Measurements from ENCODE around the gene ASB17.

The ASB17 gene

DNA sequence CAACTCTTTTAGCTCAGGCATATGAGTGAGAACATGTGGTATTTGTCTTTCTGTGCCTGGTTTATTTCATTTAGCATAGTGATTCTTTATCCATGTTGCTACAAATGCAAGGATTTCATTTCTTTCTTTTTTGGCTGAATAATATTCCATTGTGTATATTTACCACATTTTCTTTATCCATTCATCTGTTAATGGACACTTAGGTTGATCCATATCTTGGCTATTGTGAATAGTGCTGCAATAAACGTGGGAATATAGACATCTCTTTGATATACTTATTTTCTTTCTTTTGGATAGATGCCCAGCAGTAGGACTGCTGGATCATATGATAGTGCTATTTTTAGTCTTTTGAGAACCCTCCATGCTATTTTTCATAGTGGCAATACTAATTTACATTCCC lies 30.8 kb downstream of the ASB17 start:
- no peaks in the 10 kb centered on the region for H3K4me1 ChIP-seq (ENCODE audit: control insufficient read depth in 2 of 2, insufficient read depth in 1 of 2, low read depth in 1 of 2, low read length in 2 of 2)
- H2BK12ac ChIP-seq (ENCODE audit: low read length) = no peak overlapping the region
- H3K79me1 ChIP-seq (ENCODE audit: low read depth, low read length) = no peaks in the 10 kb centered on the region
- H3K4ac ChIP-seq (ENCODE audit: low read length) = no peak overlapping the region
- no peak overlapping the region for H3K23ac ChIP-seq (ENCODE audit: low read depth, low read length, poor library complexity)
- WGBS, 2 donors (ENCODE audit: extremely low coverage in 2 of 2, insufficient read length in 2 of 2, insufficient replicate concordance in 1 of 2) = no CpG with 5 or more reads among the region's 1 CpG
- no peaks in the 10 kb centered on the region for H3K9me3 ChIP-seq (replicated peaks in 1 of 2; ENCODE audit: control insufficient read depth in 2 of 2, insufficient read depth in 1 of 2, low read depth in 1 of 2, low read length in 2 of 2)
- H3K14ac ChIP-seq (ENCODE audit: low read length) = no peak overlapping the region
- H2BK5ac ChIP-seq (ENCODE audit: low read length) = no peak overlapping the region
- no peaks in the 10 kb centered on the region for H3K27me3 ChIP-seq (ENCODE audit: control insufficient read depth in 3 of 3, insufficient read depth in 3 of 3, low read depth in 1 of 3, low read length in 3 of 3)
- H3K36me3 ChIP-seq (replicated peaks in 1 of 2; ENCODE audit: control insufficient read depth in 2 of 2, insufficient read depth in 2 of 2, low read length in 2 of 2) = no peaks in the 10 kb centered on the region
- no peak overlapping the region for H4K91ac ChIP-seq (ENCODE audit: low read depth, low read length, poor library complexity)
- H3K4me3 ChIP-seq (ENCODE audit: low read length in 2 of 2) = no peak overlapping the region
- H2AK5ac ChIP-seq (ENCODE audit: low read depth, low read length) = no peak overlapping the region
- H2BK15ac ChIP-seq (ENCODE audit: low read length) = no peak overlapping the region
- no peak overlapping the region for H2BK120ac ChIP-seq (ENCODE audit: low read depth, low read length)
- H3K27ac ChIP-seq (replicated peaks; ENCODE audit: low read length) = no peak overlapping the region
- no peak overlapping the region for H3K4me2 ChIP-seq (ENCODE audit: insufficient read depth, low read length, poor library complexity, severe bottlenecking)
- no peak overlapping the region for H2AFZ ChIP-seq (ENCODE audit: low read length)
- no peak overlapping the region for H3K9ac ChIP-seq (ENCODE audit: low read depth, low read length, poor library complexity)
- no peak overlapping the region for H3K18ac ChIP-seq (ENCODE audit: low read length)
- DNase-seq (ENCODE audit: low spot score) = no peak
- no peak overlapping the region for H4K8ac ChIP-seq (ENCODE audit: low read depth, low read length)

DNA sequence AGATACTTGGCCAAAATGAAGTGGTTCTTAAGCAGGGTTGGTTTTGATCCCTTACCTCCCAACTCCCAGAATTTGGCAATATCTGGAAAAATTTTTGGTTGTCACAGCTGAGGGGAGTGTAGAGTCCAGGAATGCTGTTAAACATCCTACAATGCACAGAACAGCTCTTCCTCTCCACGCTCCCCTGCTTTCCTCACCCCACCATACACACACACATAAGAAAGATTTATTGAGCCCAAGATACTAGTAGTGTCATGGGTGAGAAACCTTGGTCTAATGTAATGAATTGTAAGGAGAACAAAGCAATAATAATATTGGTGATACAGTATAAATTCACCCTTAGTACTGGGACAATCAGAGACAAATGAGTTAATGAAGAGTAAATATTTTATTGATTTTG lies 47.8 kb downstream of the ASB17 start:
- no peak overlapping the region for H3K4me3 ChIP-seq (ENCODE audit: low read length in 2 of 2)
- no peak overlapping the region for H2BK12ac ChIP-seq (ENCODE audit: low read length)
- H3K9me3 ChIP-seq (replicated peaks in 1 of 2; ENCODE audit: control insufficient read depth in 2 of 2, insufficient read depth in 1 of 2, low read depth in 1 of 2, low read length in 2 of 2) = peaks cover 0 to 2% of the 10 kb centered on the region in 2 donors
- no peak overlapping the region for H3K9ac ChIP-seq (ENCODE audit: low read depth, low read length, poor library complexity)
- H2BK5ac ChIP-seq (ENCODE audit: low read length) = no peak overlapping the region
- no peak for DNase-seq (ENCODE audit: low spot score)
- no peaks in the 10 kb centered on the region for H3K36me3 ChIP-seq (replicated peaks in 1 of 2; ENCODE audit: control insufficient read depth in 2 of 2, insufficient read depth in 2 of 2, low read length in 2 of 2)
- no peaks in the 10 kb centered on the region for H3K27me3 ChIP-seq (ENCODE audit: control insufficient read depth in 3 of 3, insufficient read depth in 3 of 3, low read depth in 1 of 3, low read length in 3 of 3)
- H3K14ac ChIP-seq (ENCODE audit: low read length) = no peak overlapping the region
- no peaks in the 10 kb centered on the region for H3K79me1 ChIP-seq (ENCODE audit: low read depth, low read length)
- H3K4me1 ChIP-seq (ENCODE audit: control insufficient read depth in 2 of 2, insufficient read depth in 1 of 2, low read depth in 1 of 2, low read length in 2 of 2) = no peaks in the 10 kb centered on the region
- H3K4me2 ChIP-seq (ENCODE audit: insufficient read depth, low read length, poor library complexity, severe bottlenecking) = no peak overlapping the region
- H2BK15ac ChIP-seq (ENCODE audit: low read length) = no peak overlapping the region
- H4K91ac ChIP-seq (ENCODE audit: low read depth, low read length, poor library complexity) = no peak overlapping the region
- no peak overlapping the region for H4K8ac ChIP-seq (ENCODE audit: low read depth, low read length)
- WGBS, 2 donors (ENCODE audit: extremely low coverage in 2 of 2, insufficient read length in 2 of 2, insufficient replicate concordance in 1 of 2) = no CpG with 5 or more reads among the region's 1 CpG
- H2AFZ ChIP-seq (ENCODE audit: low read length) = no peak overlapping the region
- H3K23ac ChIP-seq (ENCODE audit: low read depth, low read length, poor library complexity) = no peak overlapping the region
- no peak overlapping the region for H2AK5ac ChIP-seq (ENCODE audit: low read depth, low read length)
- H3K18ac ChIP-seq (ENCODE audit: low read length) = no peak overlapping the region
- no peak overlapping the region for H3K4ac ChIP-seq (ENCODE audit: low read length)
- H2BK120ac ChIP-seq (ENCODE audit: low read depth, low read length) = no peak overlapping the region
- no peak overlapping the region for H3K27ac ChIP-seq (replicated peaks; ENCODE audit: low read length)

DNA sequence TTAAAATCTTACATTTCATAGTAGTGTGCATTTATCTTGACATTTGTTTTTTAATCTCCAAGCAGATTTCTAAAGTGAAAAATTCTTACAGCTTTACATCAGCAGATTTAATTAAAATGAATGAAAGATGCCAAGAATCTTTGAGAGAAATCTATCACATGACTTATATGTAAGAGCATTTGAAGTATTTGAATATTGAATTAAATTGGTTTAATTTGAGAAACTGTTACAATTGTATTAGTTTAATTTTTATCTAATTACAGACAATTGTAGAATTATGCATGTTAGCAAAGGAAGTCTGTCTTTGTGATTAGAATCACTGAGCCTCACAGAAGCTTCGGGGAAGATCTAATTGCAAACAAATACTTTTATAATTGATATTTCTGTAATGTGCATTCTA lies 52.2 kb downstream of the ASB17 start:
- Histone ChIP-seq H4K91ac (ENCODE audit: low read depth, low read length, poor library complexity) (no peak overlapping the region), H3K14ac (ENCODE audit: low read length) (no peak overlapping the region), H3K27ac (replicated peaks; ENCODE audit: low read length) (no peak overlapping the region), H2BK15ac (ENCODE audit: low read length) (no peak overlapping the region), H4K8ac (ENCODE audit: low read depth, low read length) (no peak overlapping the region), H2AFZ (ENCODE audit: low read length) (no peak overlapping the region), H2BK5ac (ENCODE audit: low read length) (no peak overlapping the region), H2BK12ac (ENCODE audit: low read length) (no peak overlapping the region), H3K18ac (ENCODE audit: low read length) (no peak overlapping the region), H2AK5ac (ENCODE audit: low read depth, low read length) (no peak overlapping the region), H3K4ac (ENCODE audit: low read length) (no peak overlapping the region), H3K79me1 (ENCODE audit: low read depth, low read length) (no peaks in the 10 kb centered on the region), H3K9me3 (replicated peaks in 1 of 2; ENCODE audit: control insufficient read depth in 2 of 2, insufficient read depth in 1 of 2, low read depth in 1 of 2, low read length in 2 of 2) (peaks cover 0 to 2% of the 10 kb centered on the region in 2 donors), H3K9ac (ENCODE audit: low read depth, low read length, poor library complexity) (no peak overlapping the region), H3K4me1 (ENCODE audit: control insufficient read depth in 2 of 2, insufficient read depth in 1 of 2, low read depth in 1 of 2, low read length in 2 of 2) (no peaks in the 10 kb centered on the region), H3K4me2 (ENCODE audit: insufficient read depth, low read length, poor library complexity, severe bottlenecking) (no peak overlapping the region), H3K4me3 (ENCODE audit: low read length in 2 of 2) (no peak overlapping the region), H3K27me3 (ENCODE audit: control insufficient read depth in 3 of 3, insufficient read depth in 3 of 3, low read depth in 1 of 3, low read length in 3 of 3) (no peaks in the 10 kb centered on the region), H3K23ac (ENCODE audit: low read depth, low read length, poor library complexity) (no peak overlapping the region), H3K36me3 (replicated peaks in 1 of 2; ENCODE audit: control insufficient read depth in 2 of 2, insufficient read depth in 2 of 2, low read length in 2 of 2) (no peaks in the 10 kb centered on the region), H2BK120ac (ENCODE audit: low read depth, low read length) (no peak overlapping the region)
- no CpG with 5 or more reads among the region's 1 CpG for WGBS, 2 donors (ENCODE audit: extremely low coverage in 2 of 2, insufficient read length in 2 of 2, insufficient replicate concordance in 1 of 2)
- no peak for DNase-seq (ENCODE audit: low spot score)

GRCh38 chr1:75870951-75871350 lies 61.3 kb downstream of the ASB17 start:
- no CpG with 5 or more reads among the region's 1 CpG for WGBS, 2 donors (ENCODE audit: extremely low coverage in 2 of 2, insufficient read length in 2 of 2, insufficient replicate concordance in 1 of 2)
- Histone ChIP-seq H3K4me2 (ENCODE audit: insufficient read depth, low read length, poor library complexity, severe bottlenecking) (no peak overlapping the region), H3K4ac (ENCODE audit: low read length) (no peak overlapping the region), H3K27me3 (ENCODE audit: control insufficient read depth in 3 of 3, insufficient read depth in 3 of 3, low read depth in 1 of 3, low read length in 3 of 3) (no peaks in the 10 kb centered on the region), H3K23ac (ENCODE audit: low read depth, low read length, poor library complexity) (no peak overlapping the region), H3K4me1 (ENCODE audit: control insufficient read depth in 2 of 2, insufficient read depth in 1 of 2, low read depth in 1 of 2, low read length in 2 of 2) (no peaks in the 10 kb centered on the region), H3K4me3 (ENCODE audit: low read length in 2 of 2) (no peak overlapping the region), H2BK15ac (ENCODE audit: low read length) (no peak overlapping the region), H3K18ac (ENCODE audit: low read length) (no peak overlapping the region), H3K9me3 (replicated peaks in 1 of 2; ENCODE audit: control insufficient read depth in 2 of 2, insufficient read depth in 1 of 2, low read depth in 1 of 2, low read length in 2 of 2) (peaks cover 0 to 6% of the 10 kb centered on the region in 2 donors), H3K36me3 (replicated peaks in 1 of 2; ENCODE audit: control insufficient read depth in 2 of 2, insufficient read depth in 2 of 2, low read length in 2 of 2) (no peaks in the 10 kb centered on the region), H3K27ac (replicated peaks; ENCODE audit: low read length) (no peak overlapping the region), H4K8ac (ENCODE audit: low read depth, low read length) (no peak overlapping the region), H3K9ac (ENCODE audit: low read depth, low read length, poor library complexity) (no peak overlapping the region), H3K14ac (ENCODE audit: low read length) (no peak overlapping the region), H4K91ac (ENCODE audit: low read depth, low read length, poor library complexity) (no peak overlapping the region), H2AK5ac (ENCODE audit: low read depth, low read length) (no peak overlapping the region), H3K79me1 (ENCODE audit: low read depth, low read length) (no peaks in the 10 kb centered on the region), H2BK12ac (ENCODE audit: low read length) (no peak overlapping the region), H2BK5ac (ENCODE audit: low read length) (no peak overlapping the region), H2BK120ac (ENCODE audit: low read depth, low read length) (no peak overlapping the region), H2AFZ (ENCODE audit: low read length) (no peak overlapping the region)
- DNase-seq (ENCODE audit: low spot score) = no peak
